Mucosa of descending colon (tissue), 3 donors: Measurements from ENCODE around the gene CORO1C. TPM values are rescaled to one million over a fixed set of nuclear protein-coding genes. Genes with fewer than 3 reads are reported as not detected.
A peak's percentile ranks its signal among the peaks of the same experiment; 100 is the strongest.

Experiments used
- ATAC-seq: fragments of 200-7000 bp; cut with Tn5 transposase; one replicate; pipeline ENCODE4 v1.9.1; 2020; ENCODE audit warnings: mild to moderate bottlenecking, moderate library complexity
- DNase-seq, 3 donors: peaks; one replicate each; pipeline ENCODE4 v3.0.0-alpha.2; 2020
- H3K36me3 ChIP-seq: fragments of 200-600 bp; one replicate; pipeline ENCODE4 v1.8.0; 2021; ENCODE audit warnings: low read depth, mild to moderate bottlenecking
- H3K4me1 ChIP-seq: fragments of 200-600 bp; one replicate; pipeline ENCODE4 v1.8.0; 2021; ENCODE audit warnings: low read depth, mild to moderate bottlenecking
- H3K4me3 ChIP-seq: fragments of 200-600 bp; one replicate; pipeline ENCODE4 v1.8.0; 2021; ENCODE audit warnings: mild to moderate bottlenecking
- H3K9me3 ChIP-seq: fragments of 200-600 bp; one replicate; pipeline ENCODE4 v1.8.0; 2021; ENCODE audit warnings: mild to moderate bottlenecking
- CTCF ChIP-seq: fragments of 200-600 bp; IDR thresholded peaks from one replicate; pipeline ENCODE4 v1.8.0; 2022; ENCODE audit warnings: antibody characterized with exemption, mild to moderate bottlenecking
- intact Hi-C, 2 donors: fragments of 100-400 bp; cut with DNase I in 1 of 2; cut with micrococcal nuclease in 1 of 2; formaldehyde crosslinking; loops; one replicate each; pipeline versions ENCODE4 v1.11.0 to v1.11.1; 2022; cut with DNase I, micrococcal nuclease
- total RNA-seq, 3 donors: library from RNA; stranded (reverse); fragmentation: NEBNext Ultra II Directional in 2 of 3; extraction: Animal tissue kit (Norgen Biotek cat#: 25700) in 2 of 3; gene quantifications; one replicate each; pipeline versions ENCODE4 v1.2.1 to v1.2.4, GENCODE V29; 2021 to 2023
- donor health status: DM: no; HTN: no; CAD: no; lungs with moderate emphysema.
- donor health status: DM: no; HTN: no; CAD: no.
- donor health status: DM: no; HTN: yes; CAD: no.

The CORO1C gene
- total RNA-seq, 3 donors from 2014 or later, result 80.5 to 328 (median 123) TPM

- Histone ChIP-seq H3K9me3 (no peaks in the 10 kb centered on the region), H3K4me1 (peaks cover 5% of the 10 kb centered on the region), H3K36me3 (no peaks in the 10 kb centered on the region), H3K4me3 (no peak overlapping the region)
- TF ChIP-seq CTCF, result no peak
- intact Hi-C loops, result no loop called here
- DNase-seq (peak; percentile 78 to 90 (median 85)), ATAC-seq (peak; percentile 88)
Observed at GRCh38 chr12:108768591-108769500, 37.5 kb upstream of the CORO1C start.

- intact Hi-C loops, result no loop called here
- Histone ChIP-seq H3K4me1 (peaks cover 3% of the 10 kb centered on the region), H3K36me3 (no peaks in the 10 kb centered on the region), H3K4me3 (no peak overlapping the region), H3K9me3 (no peaks in the 10 kb centered on the region)
- no peak for TF ChIP-seq CTCF
- no peak for ATAC-seq
- no peak for DNase-seq
Observed at GRCh38 chr12:108766294-108766693, 35.0 kb upstream of the CORO1C start.

GRCh38 chr12:108765289-108765764 is 34.0 kb upstream of the CORO1C start:
- no peak overlapping the region for H3K4me3 ChIP-seq
- no peaks in the 10 kb centered on the region for H3K36me3 ChIP-seq
- TF ChIP-seq CTCF, result no peak
- peaks cover 3% of the 10 kb centered on the region for H3K4me1 ChIP-seq
- H3K9me3 ChIP-seq, result no peaks in the 10 kb centered on the region
- intact Hi-C loops, result no loop called here
- DNase-seq (no peak), ATAC-seq (no peak)

- ATAC-seq (no peak), DNase-seq (no peak)
- TF ChIP-seq CTCF, result no peak
- H3K9me3 ChIP-seq, result no peaks in the 10 kb centered on the region
- no peak overlapping the region for H3K4me3 ChIP-seq
- intact Hi-C loops, result no loop called here
- H3K4me1 ChIP-seq, result peaks cover 3% of the 10 kb centered on the region
- no peaks in the 10 kb centered on the region for H3K36me3 ChIP-seq
Observed at GRCh38 chr12:108764540-108765288, 33.4 kb upstream of the CORO1C start.

- no peak for ATAC-seq
- H3K36me3 ChIP-seq, result no peaks in the 10 kb centered on the region
- H3K9me3 ChIP-seq, result no peaks in the 10 kb centered on the region
- DNase-seq, result no peak
- H3K4me1 ChIP-seq, result no peaks in the 10 kb centered on the region
- no peak overlapping the region for H3K4me3 ChIP-seq
- TF ChIP-seq CTCF, result no peak
- intact Hi-C loops, result no loop called here
Observed at GRCh38 chr12:108761226-108761625, 29.9 kb upstream of the CORO1C start.
